GM19468 (cell line): ENCODE data around the gene ITPR2.
"Not testable (repeated sequence)": the region's sequence is repeated elsewhere in the genome, so short reads cannot be mapped to it uniquely, and the experiment has no call there.

ENCODE experiments used
- ATAC-seq: cut with Tn5 transposase; IDR thresholded peaks from one replicate; pipeline ENCODE4 v1.9.1; 2021; ENCODE audit warnings: mild to moderate bottlenecking, moderate library complexity, moderate number of reproducible peaks; ENCODE audit not compliant: unreplicated experiment; ENCODE audit errors: extremely low read depth

The ITPR2 gene

GRCh38 chr12:26737487-26738030 is 95.4 kb downstream of the ITPR2 start:
- no peak for ATAC-seq

- ATAC-seq: no peak
Measured at GRCh38 chr12:26736563-26737486, 96.2 kb downstream of the ITPR2 start.

- no peak for ATAC-seq
Measured at GRCh38 chr12:26735249-26735639, 97.8 kb downstream of the ITPR2 start.

- no peak for ATAC-seq
Measured at GRCh38 chr12:26734510-26735248, 98.3 kb downstream of the ITPR2 start.

GRCh38 chr12:26732005-26732908 is 100.7 kb downstream of the ITPR2 start:
- peak; percentile 87 for ATAC-seq

- no peak for ATAC-seq
Measured at GRCh38 chr12:26730481-26731350, 102.3 kb downstream of the ITPR2 start.

- not testable (repeated sequence) for ATAC-seq
Measured at GRCh38 chr12:26729137-26729671, 103.8 kb downstream of the ITPR2 start.

GRCh38 chr12:26728205-26729050 is 104.6 kb downstream of the ITPR2 start:
- no peak for ATAC-seq

GRCh38 chr12:26727482-26728204 is 105.4 kb downstream of the ITPR2 start:
- ATAC-seq: no peak

GRCh38 chr12:26726956-26727355 is 106.0 kb downstream of the ITPR2 start:
- ATAC-seq: no peak

GRCh38 chr12:26725276-26725916 is 107.6 kb downstream of the ITPR2 start:
- no peak for ATAC-seq

GRCh38 chr12:26724309-26724702 is 108.7 kb downstream of the ITPR2 start:
- ATAC-seq: no peak

- ATAC-seq: no peak
Measured at GRCh38 chr12:26723379-26724308, 109.3 kb downstream of the ITPR2 start.

GRCh38 chr12:26721800-26722199 is 111.2 kb downstream of the ITPR2 start:
- no peak for ATAC-seq

- ATAC-seq: no peak
Measured at GRCh38 chr12:26719852-26720251, 113.1 kb downstream of the ITPR2 start.

GRCh38 chr12:26717757-26718156 is 115.2 kb downstream of the ITPR2 start:
- ATAC-seq: no peak
